Peyer's patch (tissue), 4 donors: ENCODE measurements around the gene NDUFS8. TPM values are rescaled to one million over a fixed set of nuclear protein-coding genes. Genes with fewer than 3 reads are reported as not detected.

Source experiments
- DNase-seq, 3 donors: peaks; one replicate each; pipeline ENCODE4 v3.0.0-alpha.2; 2017 to 2019
- H3K27ac ChIP-seq, 4 donors: fragments of 200-600 bp; sonication (generic); one replicate each; pipeline ENCODE4 v1.5.1; 2016 to 2019
- H3K27me3 ChIP-seq, 2 donors: fragments of 200-600 bp; sonication (generic); one replicate each; pipeline ENCODE4 v1.5.1; 2019
- H3K36me3 ChIP-seq, 3 donors: fragments of 200-600 bp; sonication (generic); one replicate each; pipeline ENCODE4 v1.5.1; 2016 to 2019
- H3K4me1 ChIP-seq, 4 donors: fragments of 200-600 bp; sonication (generic); one replicate each; pipeline ENCODE4 v1.5.1; 2016 to 2019
- H3K4me3 ChIP-seq, 4 donors: fragments of 200-600 bp; sonication (generic); 1 replicate in 3 of 4; 2 replicates in 1 of 4; pipeline ENCODE4 v1.5.1; 2016 to 2019; ENCODE audit warnings: mild to moderate bottlenecking in 1 of 4
- H3K9me3 ChIP-seq, 4 donors: fragments of 200-600 bp; sonication (generic); one replicate each; pipeline ENCODE4 v1.5.1; 2016 to 2019; ENCODE audit warnings: mild to moderate bottlenecking in 1 of 4
- CTCF ChIP-seq, 6 experiments: fragments of 450-650 bp in 4 of 6; fragments of 200-600 bp in 2 of 6; sonication (generic) in 1 of 6; IDR thresholded peaks; one replicate each; pipeline ENCODE4 v1.5.1; 2017 to 2019; ENCODE audit warnings: antibody characterized with exemption in 6 of 6, mild to moderate bottlenecking in 3 of 6, moderate library complexity in 1 of 6
- POLR2A ChIP-seq, 2 donors: fragments of 450-650 bp; IDR thresholded peaks; one replicate each; pipeline ENCODE4 v1.5.1; 2017; ENCODE audit warnings: antibody characterized with exemption in 2 of 2, mild to moderate bottlenecking in 2 of 2, moderate library complexity in 2 of 2
- total RNA-seq, 4 donors: library from RNA; depleted of rRNA; stranded (reverse); fragments of >200 nt; gene quantifications; one replicate each; pipeline ENCODE4 v1.1.0, GENCODE V29; 2016

Gene NDUFS8
- total RNA-seq, 4 donors from 2014 or later, result 153 to 195 (median 162) TPM

GRCh38 chr11:68015467-68015866 lies 15.0 kb upstream of the NDUFS8 start:
- Histone ChIP-seq H3K36me3 (no peaks in the 10 kb centered on the region), H3K27ac (no peak overlapping the region), H3K27me3 (no peaks in the 10 kb centered on the region), H3K4me3 (no peak overlapping the region), H3K9me3 (no peaks in the 10 kb centered on the region), H3K4me1 (peaks cover 0 to 46% (median 3%) of the 10 kb centered on the region in 4 donors)
- TF ChIP-seq CTCF (IDR thresholded peaks at IDR 0.05), result no peak
- DNase-seq, result no peak

GRCh38 chr11:68016161-68016903 lies 14.1 kb upstream of the NDUFS8 start:
- H3K27me3 ChIP-seq, result no peaks in the 10 kb centered on the region
- TF ChIP-seq CTCF (IDR thresholded peaks at IDR 0.05), result no peak
- no peaks in the 10 kb centered on the region for H3K9me3 ChIP-seq
- peaks cover 0 to 37% (median 1%) of the 10 kb centered on the region in 4 donors for H3K4me1 ChIP-seq
- peak overlapping the region in 1 of 4 donors; percentile 9 for H3K27ac ChIP-seq
- no peak overlapping the region for H3K4me3 ChIP-seq
- no peak for DNase-seq
- no peaks in the 10 kb centered on the region for H3K36me3 ChIP-seq

GRCh38 chr11:68016904-68017817 lies 13.3 kb upstream of the NDUFS8 start:
- Histone ChIP-seq H3K9me3 (no peaks in the 10 kb centered on the region), H3K27ac (peak overlapping the region in 1 of 4 donors; percentile 9), H3K4me1 (peaks cover 0 to 29% (median 1%) of the 10 kb centered on the region in 4 donors), H3K4me3 (no peak overlapping the region), H3K27me3 (no peaks in the 10 kb centered on the region), H3K36me3 (peaks cover 0 to under 1% (median 0%) of the 10 kb centered on the region in 3 donors)
- TF ChIP-seq POLR2A (IDR thresholded peaks at IDR 0.05), result no peak
- TF ChIP-seq CTCF (IDR thresholded peaks at IDR 0.05), result no peak
- no peak for DNase-seq

DNA sequence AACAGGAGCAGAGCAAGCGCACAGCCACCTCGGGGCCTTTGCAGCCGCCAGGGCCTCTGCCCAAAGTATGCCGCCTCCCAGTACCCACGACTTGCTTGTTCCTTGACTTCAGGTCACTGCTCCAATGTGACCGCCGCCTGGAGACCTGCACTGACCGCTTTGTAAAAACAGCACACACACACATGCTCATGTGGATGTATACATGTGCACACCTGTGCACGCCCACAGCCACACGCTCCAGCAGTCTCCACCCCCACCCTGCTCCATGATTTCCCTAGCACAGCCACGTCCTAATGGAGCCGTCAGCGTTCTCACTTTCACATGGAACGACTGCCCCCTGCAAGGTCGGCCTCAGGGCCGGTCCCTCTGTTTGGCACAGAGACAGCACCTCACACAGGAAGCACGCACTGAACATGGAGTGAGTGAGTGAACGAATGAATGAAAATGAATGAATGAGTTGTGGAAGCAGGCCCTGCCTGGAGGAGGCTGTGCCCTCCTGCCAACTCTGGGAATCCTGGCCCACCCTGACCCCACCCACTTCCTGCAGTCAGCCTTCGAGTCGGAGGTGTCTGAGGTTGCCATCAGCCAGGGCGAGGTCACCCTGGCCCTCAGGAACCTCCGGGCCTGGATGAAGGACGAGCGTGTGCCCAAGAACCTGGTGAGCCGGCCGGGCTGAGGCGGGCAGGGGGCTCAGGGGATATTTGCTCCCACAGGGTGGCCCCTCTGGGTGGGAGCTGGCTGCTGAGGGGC lies 12.3 kb upstream of the NDUFS8 start:
- Histone ChIP-seq H3K27ac (no peak overlapping the region), H3K9me3 (no peaks in the 10 kb centered on the region), H3K27me3 (no peaks in the 10 kb centered on the region), H3K4me3 (no peak overlapping the region), H3K4me1 (peaks cover 0 to 27% (median 1%) of the 10 kb centered on the region in 4 donors), H3K36me3 (peaks cover 0 to 7% (median 0%) of the 10 kb centered on the region in 3 donors)
- no peak for DNase-seq
- TF ChIP-seq CTCF (IDR thresholded peaks at IDR 0.05) (no peak), POLR2A (IDR thresholded peaks at IDR 0.05) (no peak)

GRCh38 chr11:68018730-68019190 lies 11.7 kb upstream of the NDUFS8 start:
- TF ChIP-seq POLR2A (IDR thresholded peaks at IDR 0.05), result no peak
- TF ChIP-seq CTCF (IDR thresholded peaks at IDR 0.05), result no peak
- H3K4me1 ChIP-seq, result peaks cover 0 to 23% (median 1%) of the 10 kb centered on the region in 4 donors
- H3K9me3 ChIP-seq, result no peaks in the 10 kb centered on the region
- no peaks in the 10 kb centered on the region for H3K27me3 ChIP-seq
- DNase-seq, result no peak
- H3K27ac ChIP-seq, result no peak overlapping the region
- H3K36me3 ChIP-seq, result peaks cover 0 to 7% (median 0%) of the 10 kb centered on the region in 3 donors
- no peak overlapping the region for H3K4me3 ChIP-seq
